Measurements from ENCODE around the gene ABL2. TPM values are rescaled to one million over a fixed set of nuclear protein-coding genes. Genes with fewer than 3 reads are reported as not detected.

ABL2 gene
- total RNA-seq, 4 donors from 2014 or later, result 12.9 to 37.3 (median 15.6) TPM

DNA sequence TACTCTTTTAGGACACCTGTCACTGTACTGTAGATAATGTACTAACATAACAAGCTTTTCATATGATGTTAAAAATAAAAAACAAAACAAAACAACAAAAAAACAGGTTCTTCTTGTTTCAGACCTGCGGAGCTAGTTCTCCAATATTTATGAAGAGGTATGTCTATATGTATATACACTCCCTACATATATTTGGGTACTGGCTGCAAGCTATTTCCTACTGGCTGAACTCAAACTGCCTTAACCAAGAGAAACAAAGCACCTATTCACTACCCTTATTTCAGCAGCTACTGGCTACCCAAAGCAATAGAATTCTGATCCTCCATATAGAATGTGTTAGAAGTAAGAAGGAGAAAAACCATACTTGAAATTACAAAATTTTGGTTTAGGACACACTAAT, 73.5 kb downstream of the ABL2 start:
- H3K4me3 ChIP-seq, result no peak overlapping the region
- peak overlapping the region in 3 of 4 donors; percentile 21 to 30 (median 21) for H3K27ac ChIP-seq (replicated peaks in 1 of 4)
- 85% methylated on average over 1 of the region's 1 CpG for WGBS
- peaks cover 8 to 32% (median 23%) of the 10 kb centered on the region in 4 donors for H3K4me1 ChIP-seq
- intact Hi-C loops (cut with DNase I), result no loop called here
- no peaks in the 10 kb centered on the region for H3K36me3 ChIP-seq
- TF ChIP-seq POLR2AphosphoS5 (IDR thresholded peaks at IDR 0.05) (no peak), EP300 (IDR thresholded peaks at IDR 0.05) (no peak), POLR2A (IDR thresholded peaks at IDR 0.05; ENCODE audit: low read depth) (no peak)
- TF ChIP-seq, protein P1, sequence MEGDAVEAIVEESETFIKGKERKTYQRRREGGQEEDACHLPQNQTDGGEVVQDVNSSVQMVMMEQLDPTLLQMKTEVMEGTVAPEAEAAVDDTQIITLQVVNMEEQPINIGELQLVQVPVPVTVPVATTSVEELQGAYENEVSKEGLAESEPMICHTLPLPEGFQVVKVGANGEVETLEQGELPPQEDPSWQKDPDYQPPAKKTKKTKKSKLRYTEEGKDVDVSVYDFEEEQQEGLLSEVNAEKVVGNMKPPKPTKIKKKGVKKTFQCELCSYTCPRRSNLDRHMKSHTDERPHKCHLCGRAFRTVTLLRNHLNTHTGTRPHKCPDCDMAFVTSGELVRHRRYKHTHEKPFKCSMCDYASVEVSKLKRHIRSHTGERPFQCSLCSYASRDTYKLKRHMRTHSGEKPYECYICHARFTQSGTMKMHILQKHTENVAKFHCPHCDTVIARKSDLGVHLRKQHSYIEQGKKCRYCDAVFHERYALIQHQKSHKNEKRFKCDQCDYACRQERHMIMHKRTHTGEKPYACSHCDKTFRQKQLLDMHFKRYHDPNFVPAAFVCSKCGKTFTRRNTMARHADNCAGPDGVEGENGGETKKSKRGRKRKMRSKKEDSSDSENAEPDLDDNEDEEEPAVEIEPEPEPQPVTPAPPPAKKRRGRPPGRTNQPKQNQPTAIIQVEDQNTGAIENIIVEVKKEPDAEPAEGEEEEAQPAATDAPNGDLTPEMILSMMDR (IDR thresholded peaks at IDR 0.05), result no peak
- no peaks in the 10 kb centered on the region for H3K27me3 ChIP-seq
- no peaks in the 10 kb centered on the region for H3K9me3 ChIP-seq
- no peak for DNase-seq (ENCODE audit: extremely low spot score)

DNA sequence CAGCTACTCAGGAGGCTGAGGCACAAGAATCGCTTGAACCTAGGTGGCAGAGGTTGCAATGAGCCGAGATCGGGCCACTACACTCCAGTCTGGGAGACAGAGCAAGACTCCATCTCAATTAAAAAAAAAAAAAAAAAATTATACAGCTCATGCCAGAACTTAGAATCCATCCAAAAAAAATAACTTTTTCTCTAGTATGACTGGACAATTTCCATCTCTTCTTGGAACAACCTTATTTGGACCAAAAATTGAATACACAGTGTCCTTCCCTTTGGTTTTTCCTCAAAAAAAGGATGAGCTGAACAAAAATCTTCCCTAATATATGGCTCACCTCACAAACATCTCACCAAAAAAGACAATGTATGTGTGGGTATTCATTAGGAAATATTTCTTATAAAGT, 73.9 kb downstream of the ABL2 start:
- 78% methylated on average over 3 of the region's 3 CpGs for WGBS

DNA sequence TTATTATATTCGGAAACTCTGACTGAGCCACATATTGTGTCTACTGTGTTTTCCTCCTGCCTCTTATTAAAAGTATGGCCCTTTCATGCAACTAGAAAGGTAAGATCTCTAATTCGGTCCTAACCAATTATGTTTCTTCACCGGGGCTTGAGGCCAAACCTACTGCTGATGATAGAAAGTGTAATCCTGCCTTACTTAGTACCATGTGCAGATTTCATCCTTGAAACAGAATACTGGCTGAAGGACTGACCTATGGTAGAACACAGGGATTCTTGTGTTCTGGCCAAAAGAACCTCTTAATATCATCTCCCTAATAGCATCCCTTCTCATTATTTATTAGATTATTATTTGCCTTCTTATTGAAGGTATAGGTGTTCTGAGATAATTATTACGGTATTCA, 75.0 kb downstream of the ABL2 start:
- intact Hi-C loops (cut with DNase I), result no loop called here
- 90% methylated on average over 4 of the region's 4 CpGs for WGBS

More for the DNA sequence above, 73.9 kb downstream of the ABL2 start:
- Histone ChIP-seq H3K27ac (replicated peaks in 1 of 4) (peak overlapping the region in 2 of 4 donors; percentile 21 to 30), H3K4me1 (peaks cover 8 to 32% (median 23%) of the 10 kb centered on the region in 4 donors), H3K9me3 (no peaks in the 10 kb centered on the region), H3K36me3 (no peaks in the 10 kb centered on the region), H3K27me3 (no peaks in the 10 kb centered on the region), H3K4me3 (no peak overlapping the region)
- no peak for TF ChIP-seq POLR2A (IDR thresholded peaks at IDR 0.05; ENCODE audit: low read depth)
- no peak for TF ChIP-seq EP300 (IDR thresholded peaks at IDR 0.05)
- no peak for DNase-seq (ENCODE audit: extremely low spot score)
- intact Hi-C loops (cut with DNase I), result no loop called here

DNA sequence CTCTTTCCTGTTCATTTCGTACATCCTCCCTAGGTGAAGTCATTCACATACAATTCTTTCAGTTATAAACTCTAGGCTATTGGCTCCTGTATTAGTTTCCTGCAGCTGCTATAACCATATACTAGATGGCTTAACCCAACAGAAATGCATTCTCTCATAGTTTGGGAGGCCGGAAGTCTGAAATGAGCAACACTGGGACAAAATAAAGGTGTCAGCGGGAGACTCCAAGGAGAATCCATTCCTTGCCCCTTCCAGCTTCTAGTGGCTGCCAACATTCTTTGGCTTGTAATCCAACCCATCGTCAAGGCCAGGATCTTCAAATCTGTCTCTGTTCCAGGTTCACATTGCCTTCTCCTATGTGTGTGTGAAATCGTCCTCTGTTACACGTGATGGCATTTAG, 76.3 kb downstream of the ABL2 start:
- TF ChIP-seq, protein P1 (IDR thresholded peaks at IDR 0.05), result no peak
- no peak for TF ChIP-seq POLR2A (IDR thresholded peaks at IDR 0.05; ENCODE audit: low read depth)
- TF ChIP-seq POLR2AphosphoS5 (IDR thresholded peaks at IDR 0.05), result no peak
- TF ChIP-seq EP300 (IDR thresholded peaks at IDR 0.05), result no peak
- Histone ChIP-seq H3K27me3 (no peaks in the 10 kb centered on the region), H3K4me1 (peaks cover 8 to 32% (median 23%) of the 10 kb centered on the region in 4 donors), H3K36me3 (no peaks in the 10 kb centered on the region), H3K27ac (replicated peaks in 1 of 4) (no peak overlapping the region), H3K4me3 (no peak overlapping the region), H3K9me3 (peaks cover 0 to 4% (median 0%) of the 10 kb centered on the region in 4 donors)
- 64% methylated on average over 6 of the region's 6 CpGs for WGBS
- intact Hi-C loops (cut with DNase I), result no loop called here
- no peak for DNase-seq (ENCODE audit: extremely low spot score)

More for the DNA sequence above, 75.0 kb downstream of the ABL2 start:
- TF ChIP-seq POLR2A (IDR thresholded peaks at IDR 0.05; ENCODE audit: low read depth) (no peak), POLR2AphosphoS5 (IDR thresholded peaks at IDR 0.05) (no peak), EP300 (IDR thresholded peaks at IDR 0.05) (no peak)
- TF ChIP-seq, protein P1 (IDR thresholded peaks at IDR 0.05), result no peak
- no peak overlapping the region for H3K27ac ChIP-seq (replicated peaks in 1 of 4)
- H3K9me3 ChIP-seq, result peaks cover 0 to 4% (median 0%) of the 10 kb centered on the region in 4 donors
- H3K27me3 ChIP-seq, result no peaks in the 10 kb centered on the region
- H3K4me3 ChIP-seq, result no peak overlapping the region
- peaks cover 8 to 32% (median 23%) of the 10 kb centered on the region in 4 donors for H3K4me1 ChIP-seq
- no peak for DNase-seq (ENCODE audit: extremely low spot score)
- H3K36me3 ChIP-seq, result no peaks in the 10 kb centered on the region

DNA sequence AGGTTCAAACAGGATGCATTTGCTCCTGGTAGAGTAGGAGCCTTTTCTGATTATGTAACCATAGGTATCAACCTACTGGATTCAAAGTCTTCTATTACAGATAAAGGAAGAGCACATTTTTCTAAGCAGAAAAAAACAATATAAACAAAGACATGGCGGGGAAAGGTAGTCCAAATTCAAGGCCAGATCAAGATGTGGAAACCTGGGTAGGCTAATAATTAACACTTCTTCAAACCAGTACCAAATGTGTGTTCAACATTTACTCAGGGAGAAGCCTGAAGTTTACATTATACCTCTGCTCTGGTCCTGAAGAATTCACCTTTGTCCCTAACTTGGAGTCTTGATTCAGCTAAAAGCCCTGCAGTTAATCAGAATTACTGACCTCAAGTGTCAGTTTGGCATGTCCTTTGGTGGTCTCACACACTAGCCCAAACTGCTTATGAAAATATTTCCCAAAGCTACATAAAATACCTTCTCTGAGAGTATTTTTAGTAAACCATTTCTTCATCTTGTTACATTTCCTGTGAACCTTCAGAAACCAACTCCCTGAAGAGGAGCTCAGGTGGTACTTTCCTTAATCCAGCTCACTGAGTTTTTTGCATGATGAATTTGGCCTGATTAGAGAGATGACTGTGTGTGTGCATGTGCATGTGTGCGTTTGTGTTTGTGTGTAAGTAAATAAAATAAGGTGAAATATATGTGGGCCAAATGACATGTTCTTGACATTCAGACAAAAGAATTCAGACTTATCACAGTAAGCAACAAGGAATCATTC, 77.4 kb downstream of the ABL2 start:
- Histone ChIP-seq H3K9me3 (peaks cover 0 to 4% (median 0%) of the 10 kb centered on the region in 4 donors), H3K27me3 (no peaks in the 10 kb centered on the region), H3K4me3 (no peak overlapping the region), H3K36me3 (no peaks in the 10 kb centered on the region), H3K4me1 (peaks cover 8 to 32% (median 23%) of the 10 kb centered on the region in 4 donors), H3K27ac (replicated peaks in 1 of 4) (no peak overlapping the region)
- 95% methylated on average over 2 of the region's 2 CpGs for WGBS
- TF ChIP-seq POLR2A (IDR thresholded peaks at IDR 0.05; ENCODE audit: low read depth), result no peak
- TF ChIP-seq POLR2AphosphoS5 (IDR thresholded peaks at IDR 0.05), result no peak
- TF ChIP-seq, protein P1 (IDR thresholded peaks at IDR 0.05), result no peak
- no peak for TF ChIP-seq EP300 (IDR thresholded peaks at IDR 0.05)
- DNase-seq (ENCODE audit: extremely low spot score), result no peak
- intact Hi-C loops (cut with DNase I), result no loop called here
